ENCODE results near the gene ARRDC1.
"Not testable (repeated sequence)": the region's sequence is repeated elsewhere in the genome, so short reads cannot be mapped to it uniquely, and the experiment has no call there.

Gene ARRDC1

DNA sequence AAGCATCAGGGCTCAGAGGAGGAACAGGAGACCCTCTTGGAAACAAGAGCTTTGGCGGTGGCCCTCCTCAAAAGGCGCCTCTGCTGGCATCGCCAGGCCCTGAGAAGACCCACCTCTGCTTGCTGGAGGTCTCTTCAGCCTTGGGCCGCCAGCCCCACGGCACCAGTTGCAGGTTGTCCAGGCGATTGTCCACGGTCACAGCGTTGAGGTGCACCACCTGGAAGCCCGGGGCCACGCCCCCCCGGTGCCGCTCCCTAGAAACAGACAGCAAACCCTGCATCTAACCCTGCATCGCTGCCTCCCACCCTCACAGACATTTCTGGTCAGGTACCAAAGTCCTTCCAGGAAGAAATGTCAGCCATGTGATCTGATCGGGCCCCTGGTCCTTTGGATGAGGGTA, 18.6 kb upstream of the ARRDC1 start:
- no peak for DNase-seq

- DNase-seq: no peak
These were observed 17.2 kb upstream of the ARRDC1 start for GRCh38 chr9:137588311-137588710.

DNA sequence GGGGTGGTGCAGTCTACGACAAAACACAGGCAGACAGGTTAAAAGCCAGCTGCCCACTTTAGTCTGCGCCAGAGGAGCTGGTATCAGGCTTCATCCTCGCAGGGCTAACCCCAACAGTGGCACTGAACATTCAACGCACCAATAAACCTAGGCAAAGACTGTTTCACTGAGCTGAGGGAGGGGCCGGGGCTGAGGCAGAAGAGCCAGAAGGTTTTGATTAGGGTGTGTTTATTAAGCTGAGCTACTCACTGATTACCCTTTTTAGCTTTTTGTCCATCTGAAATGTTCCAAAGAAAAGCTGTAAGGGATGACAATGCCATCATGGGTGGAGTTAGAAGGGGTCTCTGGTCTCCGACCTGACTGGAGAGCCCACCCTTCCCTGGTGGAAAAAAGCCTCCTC, 16.6 kb upstream of the ARRDC1 start:
- no peak for DNase-seq

DNA sequence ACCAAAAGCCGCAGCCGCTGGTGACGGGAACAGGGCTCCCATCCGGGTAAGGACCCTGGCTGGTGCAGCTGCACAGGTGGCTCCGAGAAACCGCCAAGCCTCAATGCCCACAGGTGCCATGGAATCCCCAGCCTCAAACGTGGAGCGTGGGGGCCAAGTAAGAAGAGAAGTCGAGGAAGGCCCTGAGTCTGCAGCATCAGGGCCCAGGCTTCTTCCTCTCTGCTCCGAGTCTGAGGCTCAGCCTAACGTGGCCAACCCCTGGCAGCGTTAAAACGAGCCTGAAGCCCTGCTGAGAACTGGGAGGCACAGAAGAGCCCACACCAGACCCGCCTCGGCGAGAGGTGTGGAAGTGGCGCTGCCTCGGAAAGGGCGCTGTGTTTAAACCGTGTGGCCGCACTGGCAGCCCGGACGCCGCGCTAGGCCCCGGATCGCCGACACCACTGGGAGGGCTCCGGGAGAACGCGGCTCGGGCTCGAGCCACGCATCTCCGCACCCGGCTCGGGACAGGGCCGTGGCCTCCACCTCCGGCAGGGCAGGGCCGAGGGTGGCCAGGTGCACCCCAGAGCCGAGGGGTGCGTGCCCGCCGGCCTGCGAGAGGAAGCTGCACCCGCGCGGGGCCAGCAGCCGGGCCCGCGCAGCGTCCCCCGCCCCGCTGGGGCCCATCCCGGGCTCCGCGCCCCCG, 15.9 kb upstream of the ARRDC1 start:
- DNase-seq: peak; percentile 23

DNA sequence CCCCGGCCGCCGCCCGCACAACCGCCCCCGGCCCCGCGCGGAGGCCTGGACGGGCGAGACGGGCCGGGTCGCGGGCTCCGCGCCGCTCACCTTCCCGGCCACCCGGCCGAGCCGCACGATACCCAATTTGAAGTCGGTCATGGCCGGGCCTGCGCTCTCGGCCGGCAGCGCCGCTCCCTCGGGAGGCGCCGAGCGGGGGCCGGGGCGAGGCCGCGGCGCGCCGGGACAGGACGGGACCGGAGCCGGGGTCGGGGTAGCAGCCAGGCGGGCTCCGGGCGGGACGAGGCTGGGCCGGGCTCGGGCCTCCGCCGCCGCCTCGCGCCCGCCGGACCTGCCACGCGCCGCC, 15.4 kb upstream of the ARRDC1 start:
- DNase-seq: no peak

DNA sequence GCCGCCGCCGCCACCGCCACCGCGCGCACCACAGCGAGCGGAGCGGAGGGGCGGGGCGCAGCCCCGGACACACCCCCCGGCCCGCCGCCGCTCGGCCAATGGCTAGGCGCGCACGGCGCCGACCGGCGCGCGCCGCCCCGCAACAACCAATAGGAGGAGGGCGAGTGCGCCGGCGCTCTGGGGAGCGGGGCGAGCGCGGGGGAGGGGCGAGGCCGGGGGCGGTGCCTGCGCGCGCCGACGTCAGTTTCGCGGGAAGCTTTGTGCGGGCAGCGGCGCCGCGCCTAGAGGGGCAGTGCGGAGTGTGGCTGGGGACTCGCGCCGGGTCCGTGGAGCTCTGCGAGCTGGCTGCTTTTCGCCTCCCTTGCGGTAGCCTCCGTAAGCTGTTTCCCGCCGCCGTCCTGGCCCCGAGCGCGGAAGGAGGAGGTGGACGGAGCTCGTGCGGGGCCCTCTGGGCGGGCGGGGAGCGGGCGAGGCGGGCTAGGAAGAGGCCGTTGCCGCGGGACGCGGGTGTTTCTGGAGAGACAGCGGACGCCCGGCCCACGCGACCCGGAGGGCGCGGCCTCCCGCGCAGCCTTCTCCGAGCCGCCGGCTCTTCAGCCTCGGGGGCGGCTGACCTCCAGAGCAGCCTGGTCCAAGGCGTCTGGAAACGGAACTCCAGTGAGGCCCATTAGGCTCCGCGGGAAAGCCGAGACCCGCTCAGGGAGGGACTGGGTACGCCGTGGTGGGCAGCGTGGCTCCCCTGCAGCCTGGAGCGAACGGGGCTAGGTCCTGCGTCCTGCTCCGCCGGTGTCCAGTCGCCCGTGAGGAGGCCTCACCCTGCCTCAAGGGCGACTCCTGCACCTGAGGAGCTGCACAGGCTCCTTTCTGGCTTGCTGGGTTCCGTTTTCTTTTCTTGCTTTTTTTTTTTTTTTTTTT, 14.8 kb upstream of the ARRDC1 start, which contains the start of gene ZMYND19:
TSS of gene ZMYND19 (minus strand) at position 44 of the 915 bp plus-strand sequence. CDS start 249 bp downstream, outside the sequence.
- DNase-seq: peak; percentile 89

DNA sequence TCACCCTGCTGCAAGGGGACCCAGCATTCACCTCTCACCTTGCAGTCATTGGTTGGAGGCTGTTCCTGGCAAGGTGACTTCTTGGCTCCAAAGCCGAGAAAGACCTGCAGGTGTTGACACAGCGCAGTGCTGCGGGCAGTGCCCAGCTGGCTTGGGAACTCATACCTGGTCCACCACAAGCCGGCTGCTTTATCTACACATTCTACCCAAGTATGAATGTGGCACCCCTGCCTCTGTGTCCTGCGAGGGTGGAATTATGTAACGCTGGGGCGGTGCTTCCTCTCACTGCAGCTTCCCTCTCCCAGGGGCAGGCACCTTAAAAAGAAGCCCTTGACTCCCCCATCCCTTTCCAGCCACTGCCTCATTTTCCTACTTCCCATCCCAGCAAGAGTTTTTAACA, 12.7 kb upstream of the ARRDC1 start:
- no peak for DNase-seq

DNA sequence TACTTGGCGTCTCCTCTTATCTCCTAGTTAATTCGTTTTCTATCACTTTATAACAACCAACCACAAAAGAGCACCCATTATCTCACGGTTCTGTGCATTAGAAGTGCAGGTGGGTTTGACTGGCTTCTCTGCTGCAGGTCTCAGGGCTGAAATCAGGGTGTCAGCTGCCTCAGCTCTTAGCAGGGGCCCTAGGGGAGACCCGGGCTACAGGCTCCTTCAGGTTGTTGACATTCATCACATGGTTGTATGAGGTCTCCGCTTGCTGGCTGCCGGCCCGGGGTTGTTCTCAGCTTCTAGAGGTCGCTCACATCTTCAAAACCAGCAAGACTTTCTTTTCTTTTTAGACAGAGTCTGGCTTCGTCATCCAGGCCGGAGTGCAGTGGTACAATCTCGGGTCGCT, 12.3 kb upstream of the ARRDC1 start:
- no peak for DNase-seq

GRCh38 chr9:137596577-137596976, 8.9 kb upstream of the ARRDC1 start:
- not testable (repeated sequence) for DNase-seq

DNA sequence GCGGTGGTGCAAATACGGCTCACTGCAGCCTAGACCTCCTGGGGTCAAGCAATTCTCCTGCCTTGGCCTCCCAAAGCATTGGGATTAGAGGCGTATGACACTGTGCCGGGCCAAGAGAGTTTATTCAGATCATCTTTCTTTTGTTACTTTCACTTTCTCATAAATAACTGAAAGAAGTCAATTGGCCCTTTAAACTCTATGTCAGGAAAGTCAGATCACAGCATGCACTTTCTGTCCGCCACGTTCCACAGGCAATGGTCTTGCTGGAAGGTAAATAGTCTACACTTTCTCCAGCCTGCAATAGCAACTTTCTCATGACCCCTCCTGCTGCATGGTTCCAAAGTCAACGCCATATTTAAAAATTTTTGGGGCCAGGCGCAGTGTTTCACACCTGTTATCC, 6.5 kb upstream of the ARRDC1 start:
- no peak for DNase-seq

- no peak for DNase-seq
These were observed 2.8 kb upstream of the ARRDC1 start for GRCh38 chr9:137602661-137603060.

GRCh38 chr9:137603879-137604278, 1.6 kb upstream of the ARRDC1 start:
- no peak for DNase-seq

DNA sequence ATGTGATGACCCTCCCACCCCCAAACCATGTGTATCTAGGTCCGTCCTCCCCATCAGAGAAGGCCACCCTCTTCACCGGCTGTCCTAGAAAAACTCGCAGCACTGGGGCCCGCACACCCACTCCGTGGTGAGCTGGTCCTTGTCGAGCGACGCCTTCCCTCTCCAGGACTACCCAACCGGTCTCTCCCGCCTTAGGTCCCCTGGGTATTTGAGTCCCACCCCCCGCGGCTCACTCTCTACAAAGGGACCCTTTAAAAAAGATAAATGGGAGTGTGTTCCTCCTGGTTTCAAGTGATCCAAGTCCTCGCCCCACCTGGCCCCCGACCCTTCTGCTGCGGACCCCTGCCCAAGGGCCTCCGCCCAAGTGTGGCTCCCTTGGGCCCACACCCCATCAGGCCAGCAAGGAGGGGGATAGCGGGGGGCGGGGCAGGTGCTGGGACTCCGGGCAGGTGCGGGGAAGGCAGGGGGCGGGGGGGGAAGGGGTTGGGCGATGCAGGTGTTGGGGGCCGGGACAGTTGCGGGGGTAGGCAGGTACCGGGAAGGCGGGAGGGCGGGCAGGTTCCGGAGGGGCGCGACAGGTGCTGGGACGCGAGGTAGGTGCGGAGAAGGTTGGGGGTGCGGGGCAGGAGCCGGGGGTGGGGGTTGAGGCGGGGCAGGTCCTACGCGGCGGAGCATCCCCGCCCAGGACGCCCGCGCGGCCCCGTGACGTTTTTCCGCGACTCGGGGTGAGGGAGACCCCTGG, 970 bp upstream of the ARRDC1 start:
- DNase-seq: no peak

GRCh38 chr9:137606005-137606621, 627 bp downstream of the ARRDC1 start:
- peak; percentile 32 for DNase-seq

DNA sequence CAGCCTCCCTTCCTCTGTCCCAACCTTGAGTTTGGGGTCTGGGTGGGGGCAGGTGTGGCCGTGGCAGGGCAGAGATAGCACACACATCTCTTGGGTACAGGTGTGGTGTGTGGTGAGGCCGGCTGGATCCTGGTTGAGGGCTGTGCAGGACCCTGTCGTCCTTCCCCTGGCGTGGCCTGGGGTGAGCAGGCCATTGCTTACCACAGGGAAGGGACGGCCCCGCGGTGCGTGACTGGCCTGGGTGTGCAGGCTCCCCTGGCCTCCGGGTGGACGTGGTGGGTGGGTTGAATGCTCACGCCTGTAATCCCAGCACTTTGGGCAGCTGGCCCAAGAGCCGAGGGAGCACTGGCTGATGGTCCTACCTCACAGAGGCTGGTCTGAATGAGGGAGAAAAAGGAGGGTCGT, 1.2 kb downstream of the ARRDC1 start:
- no peak for DNase-seq

GRCh38 chr9:137607141-137607857, 1.8 kb downstream of the ARRDC1 start:
- DNase-seq: no peak

DNA sequence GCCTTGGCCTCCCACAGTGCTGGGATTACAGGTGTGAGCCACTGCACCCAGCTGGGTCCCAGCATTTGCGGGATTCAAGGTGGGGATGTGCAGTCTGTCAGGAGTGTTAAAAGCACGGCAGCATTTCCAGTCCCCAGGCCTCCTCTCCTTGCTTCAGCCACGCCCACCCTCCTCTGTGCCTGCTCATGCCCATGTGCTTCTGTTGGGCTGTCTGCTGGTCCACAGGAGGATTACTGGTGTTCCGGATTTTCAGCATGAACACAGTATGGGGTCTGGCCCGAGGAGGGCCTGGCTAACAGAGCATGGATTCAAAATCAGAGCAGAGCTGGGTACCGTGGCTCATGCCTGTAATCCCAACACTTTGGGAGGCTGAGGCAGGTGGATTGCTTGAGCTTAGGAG, 5.5 kb downstream of the ARRDC1 start:
- DNase-seq: no peak

DNA sequence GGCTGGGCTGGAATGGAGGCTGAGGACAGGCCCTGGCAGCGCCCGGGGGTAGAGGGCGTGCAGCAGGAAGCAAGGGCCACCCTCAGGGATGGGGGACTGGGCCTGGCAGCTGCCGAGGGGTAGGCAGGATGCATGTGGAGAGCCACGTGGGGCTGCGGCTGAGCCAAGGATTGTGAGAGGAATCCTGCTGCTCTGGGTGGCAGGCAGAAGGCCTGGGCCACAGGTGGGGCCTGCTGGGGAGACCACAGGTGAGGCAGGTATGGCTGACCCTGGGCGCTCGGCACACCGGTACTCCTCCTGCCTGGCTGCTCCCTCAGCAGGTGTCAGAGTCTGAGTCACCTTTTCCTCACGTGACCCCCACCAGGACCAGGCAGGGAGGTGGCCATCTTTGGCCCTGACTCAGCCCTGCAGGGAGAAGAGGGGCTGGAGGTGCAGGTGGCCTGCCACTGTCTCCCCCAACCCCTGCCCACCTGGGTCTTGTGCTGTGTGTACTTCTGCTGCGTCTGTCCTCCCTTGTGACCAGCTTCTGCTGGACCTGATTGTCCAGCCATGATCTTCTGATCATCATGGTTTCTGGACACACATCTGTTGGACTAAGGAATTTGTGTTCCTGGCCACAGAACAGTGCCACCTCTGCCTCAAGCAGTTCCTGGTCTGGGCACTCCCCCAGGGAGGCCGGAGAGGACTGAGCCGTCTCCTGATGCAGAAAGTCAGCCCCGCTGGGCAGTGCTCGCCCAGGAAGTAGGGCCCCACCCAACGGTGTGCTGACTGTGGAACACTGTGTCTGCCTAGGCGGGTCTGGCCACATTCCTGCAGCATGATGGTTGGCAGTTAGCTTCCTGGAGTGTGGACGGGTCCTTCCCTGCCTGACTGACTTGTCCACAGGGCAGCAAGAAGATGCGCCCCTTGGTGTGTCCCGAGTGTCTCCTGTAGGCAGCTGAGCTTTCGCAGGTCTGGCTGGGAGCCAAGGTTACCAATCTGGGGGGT, 6.4 kb downstream of the ARRDC1 start:
- peak; percentile 47 for DNase-seq

DNA sequence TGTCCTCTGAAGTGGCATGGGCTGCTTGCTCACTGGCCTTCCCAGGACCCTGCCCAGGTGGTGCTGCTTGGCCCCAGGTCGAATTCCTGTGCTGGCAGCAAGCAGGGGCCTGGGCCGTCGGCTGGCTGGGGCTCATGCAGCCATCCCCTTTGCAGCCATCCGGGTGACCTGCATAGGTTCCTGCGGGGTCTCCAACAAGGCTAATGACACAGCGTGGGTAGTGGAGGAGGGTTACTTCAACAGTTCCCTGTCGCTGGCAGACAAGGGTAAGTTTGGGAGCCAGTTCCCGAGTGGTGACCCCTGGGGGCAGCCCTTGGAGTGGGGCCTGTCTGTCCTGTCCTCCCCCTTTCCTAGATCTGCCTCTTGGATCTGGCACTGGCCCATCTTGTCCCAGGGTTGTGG, 7.3 kb downstream of the ARRDC1 start:
- no peak for DNase-seq

- DNase-seq: no peak
These were observed 7.8 kb downstream of the ARRDC1 start for GRCh38 chr9:137613259-137613658.

Data from activated naive CD4-positive, alpha-beta T cell treated with anti-CD3 and anti-CD28 coated beads, Interleukin-2, amount 50 U/mL, for 16 hours (primary cell).